T-helper 2 cell (primary cell): ENCODE results near the gene PTGIS.

ENCODE experiments used
- DNase-seq, 5 experiments: peaks; one replicate each; pipeline versions ENCODE4 v3.0.0 to v3.0.0-alpha.2; 2012 to 2022

Gene PTGIS

DNA sequence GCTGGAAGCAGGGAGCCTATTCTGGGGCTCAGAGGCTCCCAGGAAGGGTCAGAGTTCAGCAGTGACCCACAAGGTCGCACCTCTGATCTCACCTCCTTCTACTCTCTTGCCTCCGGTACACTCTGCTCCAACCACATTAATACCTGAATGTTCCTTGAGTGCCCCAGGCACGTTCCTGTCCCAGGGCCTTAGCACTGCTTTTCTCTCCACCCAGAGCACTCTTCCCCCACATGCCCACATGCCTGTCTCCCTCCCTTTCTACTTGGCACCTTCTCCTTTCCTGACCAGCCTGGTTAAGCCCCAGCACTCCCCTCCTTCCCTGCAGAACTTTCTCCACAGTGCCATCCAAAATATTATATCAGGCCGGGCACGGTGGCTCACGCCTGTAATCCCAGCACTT lies 98.9 kb downstream of the PTGIS start:
- no peak for DNase-seq

DNA sequence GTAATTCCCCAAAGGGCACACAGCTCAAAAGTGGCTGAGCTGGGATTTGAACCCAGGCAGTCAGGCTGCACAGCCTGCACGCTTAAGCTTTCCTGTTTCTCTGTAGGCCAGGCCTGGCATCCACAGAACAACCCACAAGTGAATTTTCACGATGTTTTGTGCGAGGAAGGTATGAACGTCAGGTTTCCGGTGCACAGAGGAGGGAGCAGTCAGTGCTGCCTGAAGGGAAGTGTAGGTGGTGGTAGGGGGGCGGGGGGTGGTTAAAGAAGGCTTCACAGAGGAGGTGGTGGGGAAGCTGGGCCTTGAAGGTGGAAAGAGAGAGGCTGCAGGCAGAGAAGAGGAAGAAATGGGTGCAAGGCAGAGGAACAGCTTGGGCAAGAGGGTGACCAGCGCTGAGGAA lies 99.5 kb downstream of the PTGIS start:
- DNase-seq, result no peak

DNA sequence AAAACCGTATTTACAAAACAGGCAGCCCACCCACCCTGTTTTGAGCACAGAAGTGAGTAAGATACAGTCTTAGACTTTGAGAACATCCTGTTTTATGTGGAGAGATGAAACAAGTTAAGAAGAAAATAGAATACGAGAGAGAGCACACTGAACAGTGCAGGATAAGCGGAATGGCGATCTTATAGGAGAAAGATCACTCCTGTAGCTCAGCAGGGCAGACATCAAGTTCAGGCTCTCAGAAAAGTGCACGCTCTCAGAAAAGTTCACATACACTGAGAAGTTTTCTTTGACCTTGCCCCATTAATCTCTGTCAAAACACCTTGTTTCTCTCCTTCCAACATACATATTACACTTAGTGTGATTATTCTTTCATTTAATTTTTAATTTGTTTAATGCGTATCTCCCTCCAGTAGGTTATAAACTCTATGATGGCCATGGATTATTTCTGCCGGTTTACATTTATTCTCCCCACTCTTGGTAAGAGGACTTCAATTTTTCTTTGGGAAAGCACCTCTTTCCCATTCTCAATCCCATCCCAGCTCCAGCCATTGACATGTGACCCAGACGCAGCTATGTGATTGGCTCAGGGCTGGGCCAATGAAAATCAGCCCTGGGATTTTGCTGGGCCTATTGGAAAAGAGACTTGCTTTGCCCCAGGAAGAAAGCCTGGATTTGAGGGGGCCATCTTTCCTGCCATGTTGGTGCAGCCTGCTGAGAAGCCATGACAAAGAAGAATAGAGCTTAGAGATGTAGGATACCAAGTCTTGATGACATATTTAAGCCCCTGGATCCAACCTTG lies 101.6 kb downstream of the PTGIS start:
- no peak for DNase-seq

DNA sequence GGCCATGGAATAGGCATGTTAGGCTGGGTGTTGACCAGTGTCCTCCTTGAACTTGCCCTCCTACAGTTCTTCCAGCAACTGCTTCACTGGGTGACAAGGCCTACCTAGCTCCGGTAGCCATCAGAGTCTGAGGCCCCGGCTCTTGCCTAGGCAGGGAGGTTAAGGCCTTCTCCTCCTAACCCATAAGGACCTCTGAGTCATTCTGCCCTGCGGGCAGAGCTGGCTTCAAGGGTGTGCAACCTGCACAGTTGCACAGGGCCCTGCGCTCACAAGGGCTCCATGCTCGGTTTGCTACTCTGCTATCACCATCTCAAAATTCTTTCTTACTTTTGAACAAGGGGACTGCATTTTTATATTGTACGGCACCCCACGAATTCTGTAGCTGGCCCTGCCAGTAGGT lies 103.4 kb downstream of the PTGIS start:
- no peak for DNase-seq

DNA sequence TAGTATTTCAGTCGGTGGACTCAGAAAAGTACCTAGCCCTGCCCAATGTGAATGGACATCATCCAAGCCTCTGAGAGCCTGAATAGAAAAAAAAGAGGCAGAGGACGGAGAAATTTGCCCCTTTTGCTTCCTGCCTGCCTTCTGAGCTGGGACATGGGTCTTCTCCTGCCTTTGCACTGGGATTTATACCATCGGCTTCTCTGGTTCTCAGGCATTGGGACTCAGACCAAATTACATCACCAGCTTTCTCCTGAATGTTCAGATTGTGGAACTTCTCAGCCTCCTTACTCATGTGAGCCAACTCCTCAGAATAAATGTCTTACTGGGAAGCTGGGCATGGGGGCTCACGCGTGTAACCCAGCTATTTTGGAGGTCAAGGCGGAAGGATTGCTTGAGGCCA lies 105.3 kb downstream of the PTGIS start:
- DNase-seq, result no peak

DNA sequence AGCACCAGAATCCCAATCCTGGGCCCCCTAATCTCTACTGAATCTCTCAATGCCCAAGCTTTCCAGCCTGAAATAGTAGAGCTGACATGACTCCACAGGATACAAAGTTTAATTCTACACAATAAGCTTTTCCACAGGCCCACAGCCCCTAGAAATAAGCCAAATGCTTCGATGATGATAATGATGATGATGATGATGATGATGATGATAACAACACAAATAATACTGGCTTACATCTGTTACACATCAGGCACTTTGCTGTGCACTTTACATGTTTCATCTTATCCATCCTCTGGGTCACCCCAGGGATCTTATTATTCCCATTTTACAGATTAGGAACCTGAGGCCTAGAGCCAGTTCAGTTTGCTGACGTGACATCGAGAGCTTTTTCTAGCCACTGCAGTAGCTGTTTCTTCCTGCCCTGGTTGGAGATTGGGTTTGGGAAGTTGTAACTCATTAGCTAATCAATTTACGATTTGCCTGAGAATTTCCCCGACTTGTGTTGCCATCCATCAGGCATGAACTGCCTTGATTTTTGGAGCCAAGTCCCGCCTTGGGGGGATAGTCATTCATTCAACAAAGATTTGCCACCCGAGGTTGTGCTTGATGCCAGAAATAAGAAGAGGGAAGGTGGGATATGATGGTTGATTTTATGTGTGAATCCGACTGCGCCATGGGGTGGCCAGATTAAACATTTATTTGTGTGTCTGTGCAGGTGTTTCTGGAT lies 105.9 kb downstream of the PTGIS start:
- DNase-seq, result no peak

DNA sequence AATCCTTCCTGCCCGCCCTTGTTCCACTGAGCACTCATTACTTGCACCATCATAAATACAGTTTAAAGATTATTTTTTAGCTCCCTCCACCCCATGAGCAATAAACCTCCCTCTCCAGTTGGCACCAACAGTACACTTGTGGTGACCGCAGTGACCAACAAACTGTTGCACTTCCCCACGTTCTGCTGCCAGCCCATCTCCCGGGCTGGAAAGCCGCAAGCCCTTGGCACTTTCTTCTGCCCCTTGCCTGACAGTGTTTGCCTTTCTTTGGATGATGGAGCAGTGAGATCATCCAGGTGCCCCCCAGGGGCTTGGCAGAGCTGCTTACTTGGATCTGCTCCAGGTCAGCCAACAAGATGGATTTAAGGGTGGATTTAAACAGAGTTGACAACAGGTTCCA lies 107.0 kb downstream of the PTGIS start:
- DNase-seq, result no peak

DNA sequence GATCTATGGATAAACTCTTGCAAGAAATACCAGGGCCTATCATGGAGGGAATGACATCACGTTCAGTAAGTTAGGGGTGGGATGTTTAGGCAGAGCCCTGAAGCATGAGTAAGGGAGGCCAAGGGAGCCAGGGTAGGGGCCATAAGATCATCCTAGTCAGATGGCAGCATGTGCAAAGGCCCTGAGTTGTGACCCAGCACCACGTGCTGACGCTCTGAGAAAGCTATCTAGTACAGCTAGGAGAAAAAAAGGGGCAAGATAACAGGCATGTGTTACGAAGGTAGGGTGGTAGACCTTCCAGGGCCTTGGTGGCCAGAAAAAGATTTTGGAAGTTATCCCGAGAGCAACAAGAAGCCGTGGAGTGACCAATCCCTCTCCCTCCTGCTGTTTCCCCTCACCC lies 107.8 kb downstream of the PTGIS start:
- DNase-seq, result no peak

DNA sequence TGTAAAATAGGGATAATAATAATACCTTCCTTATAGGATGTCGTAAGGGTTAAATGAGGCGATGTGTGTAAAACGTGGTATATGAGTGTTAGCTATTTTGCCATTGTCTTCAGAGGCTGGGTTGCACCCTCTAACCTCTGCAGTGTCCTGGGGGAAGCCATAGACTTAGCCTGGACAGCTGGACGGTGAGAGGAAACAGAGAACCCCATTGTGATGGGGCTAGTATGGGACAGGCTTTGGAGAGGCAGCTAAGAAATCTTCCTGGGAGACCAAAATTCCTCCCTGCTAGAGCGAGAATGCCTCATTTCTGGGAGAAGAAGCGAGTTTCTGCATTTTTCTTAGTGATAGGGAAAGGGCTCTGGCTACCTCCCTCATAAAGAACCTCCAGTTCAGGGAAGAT lies 108.3 kb downstream of the PTGIS start:
- DNase-seq, result no peak

DNA sequence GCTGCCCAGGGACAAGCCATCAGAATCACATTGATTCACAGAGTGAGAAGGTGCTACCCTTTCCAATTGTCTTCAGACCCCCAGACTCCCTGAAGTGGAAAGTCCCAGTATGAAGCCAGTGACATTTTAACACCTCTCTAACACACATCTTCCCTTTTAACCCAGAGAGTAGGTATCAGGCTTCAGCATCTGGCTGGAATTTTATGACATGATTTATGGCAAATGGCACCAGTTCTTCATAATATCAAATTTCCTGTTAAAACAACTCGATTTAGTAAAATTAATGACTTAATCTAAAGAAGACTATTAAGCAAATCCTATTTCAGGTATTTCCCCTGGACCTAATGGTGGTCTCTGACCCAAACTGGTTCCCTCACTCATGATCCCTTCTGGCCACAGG lies 110.5 kb downstream of the PTGIS start:
- DNase-seq, result no peak

DNA sequence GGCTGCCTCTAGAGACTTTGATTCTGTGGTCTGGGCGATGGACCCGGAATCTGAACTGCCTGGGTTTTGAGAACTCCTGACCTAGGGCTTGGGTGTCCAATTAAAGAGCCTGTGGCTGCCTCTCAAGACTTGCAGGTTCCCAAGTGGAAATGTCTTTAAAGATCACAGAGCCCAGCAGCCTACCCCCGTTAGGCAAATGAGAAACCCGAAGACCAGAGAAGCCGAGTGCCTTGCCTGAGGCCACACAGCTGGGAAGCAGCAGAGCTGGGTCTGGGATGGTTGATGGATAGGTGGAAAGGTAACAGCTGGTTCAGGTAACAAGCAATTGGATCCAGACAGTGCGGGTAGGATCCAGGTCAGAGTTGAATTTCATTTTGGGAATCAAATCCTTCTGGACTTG lies 111.3 kb downstream of the PTGIS start:
- DNase-seq, result no peak

DNA sequence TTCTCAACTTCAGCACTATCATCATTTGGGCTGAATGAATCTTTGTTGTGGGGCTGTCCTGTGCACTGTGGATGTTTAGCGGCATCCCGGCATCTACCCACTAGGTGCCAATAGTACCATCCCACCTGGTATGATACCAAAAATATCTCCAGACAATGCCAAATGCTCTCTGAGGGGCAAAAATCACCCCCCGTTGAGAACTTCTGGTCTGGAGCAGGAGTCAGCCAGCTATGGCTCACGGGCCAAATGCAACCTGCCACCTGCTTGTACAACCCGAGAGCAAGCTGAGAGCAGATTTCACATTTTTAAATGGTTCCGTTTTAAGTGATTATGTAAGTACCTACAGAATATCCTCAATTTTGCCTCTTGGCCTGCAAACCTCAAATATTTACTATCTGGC lies 112.2 kb downstream of the PTGIS start:
- no peak for DNase-seq
